Central memory CD8-positive, alpha-beta T cell (primary cell): Measurements from ENCODE around the gene MUC4.

ENCODE experiments used
- ATAC-seq: fragments of 150-1000 bp; cut with Tn5 transposase; replicated peaks from 2 replicates; pipeline ENCODE4 v1.10.0; 2022; ENCODE audit warnings: mild to moderate bottlenecking, moderate FRiP score, moderate number of reproducible peaks; ENCODE audit not compliant: poor library complexity, severe bottlenecking; ENCODE audit errors: extremely low read depth
- DNase-seq, 2 donors: peaks; one replicate each; pipeline ENCODE4 v3.0.0; 2021; ENCODE audit warnings: low spot score in 2 of 2
- H3K27ac Mint-ChIP-seq: one replicate; pipeline ENCODE4 v1.8.0; 2022; ENCODE audit warnings: low read depth, mild to moderate bottlenecking, moderate library complexity, mixed read lengths
- H3K27me3 Mint-ChIP-seq: one replicate; pipeline ENCODE4 v1.8.0; 2022; ENCODE audit warnings: mixed read lengths
- H3K36me3 Mint-ChIP-seq: one replicate; pipeline ENCODE4 v1.8.0; 2022; ENCODE audit warnings: mild to moderate bottlenecking, moderate library complexity, mixed read lengths; ENCODE audit not compliant: insufficient read depth
- H3K4me1 Mint-ChIP-seq: one replicate; pipeline ENCODE4 v1.8.0; 2022; ENCODE audit warnings: mixed read lengths
- H3K4me3 Mint-ChIP-seq: one replicate; pipeline ENCODE4 v1.8.0; 2022; ENCODE audit warnings: mild to moderate bottlenecking, moderate library complexity, mixed read lengths
- H3K9me3 Mint-ChIP-seq: one replicate; pipeline ENCODE4 v1.8.0; 2022; ENCODE audit warnings: mixed read lengths

MUC4 gene, protein sequence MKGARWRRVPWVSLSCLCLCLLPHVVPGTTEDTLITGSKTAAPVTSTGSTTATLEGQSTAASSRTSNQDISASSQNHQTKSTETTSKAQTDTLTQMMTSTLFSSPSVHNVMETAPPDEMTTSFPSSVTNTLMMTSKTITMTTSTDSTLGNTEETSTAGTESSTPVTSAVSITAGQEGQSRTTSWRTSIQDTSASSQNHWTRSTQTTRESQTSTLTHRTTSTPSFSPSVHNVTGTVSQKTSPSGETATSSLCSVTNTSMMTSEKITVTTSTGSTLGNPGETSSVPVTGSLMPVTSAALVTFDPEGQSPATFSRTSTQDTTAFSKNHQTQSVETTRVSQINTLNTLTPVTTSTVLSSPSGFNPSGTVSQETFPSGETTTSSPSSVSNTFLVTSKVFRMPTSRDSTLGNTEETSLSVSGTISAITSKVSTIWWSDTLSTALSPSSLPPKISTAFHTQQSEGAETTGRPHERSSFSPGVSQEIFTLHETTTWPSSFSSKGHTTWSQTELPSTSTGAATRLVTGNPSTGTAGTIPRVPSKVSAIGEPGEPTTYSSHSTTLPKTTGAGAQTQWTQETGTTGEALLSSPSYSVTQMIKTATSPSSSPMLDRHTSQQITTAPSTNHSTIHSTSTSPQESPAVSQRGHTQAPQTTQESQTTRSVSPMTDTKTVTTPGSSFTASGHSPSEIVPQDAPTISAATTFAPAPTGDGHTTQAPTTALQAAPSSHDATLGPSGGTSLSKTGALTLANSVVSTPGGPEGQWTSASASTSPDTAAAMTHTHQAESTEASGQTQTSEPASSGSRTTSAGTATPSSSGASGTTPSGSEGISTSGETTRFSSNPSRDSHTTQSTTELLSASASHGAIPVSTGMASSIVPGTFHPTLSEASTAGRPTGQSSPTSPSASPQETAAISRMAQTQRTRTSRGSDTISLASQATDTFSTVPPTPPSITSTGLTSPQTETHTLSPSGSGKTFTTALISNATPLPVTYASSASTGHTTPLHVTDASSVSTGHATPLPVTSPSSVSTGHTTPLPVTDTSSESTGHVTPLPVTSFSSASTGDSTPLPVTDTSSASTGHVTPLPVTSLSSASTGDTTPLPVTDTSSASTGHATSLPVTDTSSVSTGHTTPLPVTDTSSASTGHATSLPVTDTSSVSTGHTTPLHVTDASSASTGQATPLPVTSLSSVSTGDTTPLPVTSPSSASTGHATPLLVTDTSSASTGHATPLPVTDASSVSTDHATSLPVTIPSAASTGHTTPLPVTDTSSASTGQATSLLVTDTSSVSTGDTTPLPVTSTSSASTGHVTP (N-terminal part only)

DNA sequence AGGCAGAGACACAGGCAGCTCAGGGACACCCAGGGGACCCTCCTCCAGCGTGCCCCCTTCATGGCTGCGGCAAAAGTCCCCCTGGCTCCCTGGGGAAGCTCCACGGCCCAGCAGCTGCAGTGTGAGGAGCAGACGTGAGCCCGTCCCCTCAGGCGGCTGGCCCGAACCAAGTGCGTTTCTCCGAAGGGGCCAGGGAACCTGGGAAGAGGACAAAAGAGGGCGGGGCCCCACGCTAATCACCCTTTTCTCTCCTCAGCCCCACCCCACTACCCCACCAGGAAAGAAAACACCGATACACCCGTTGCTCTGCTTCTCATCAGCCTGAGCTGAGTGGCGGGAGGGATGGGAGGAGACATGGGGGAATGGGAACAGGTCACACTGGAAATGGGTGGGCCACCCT is at the start of gene MUC4:
Gene MUC4 (minus strand): TSS at position 174 of the 400 bp plus-strand sequence. CDS start 112 bp downstream, at position 62.
- ATAC-seq (no peak), DNase-seq (no peak)
- H3K9me3 Mint-ChIP-seq, result no peaks in the 10 kb centered on the region
- peaks cover 7% of the 10 kb centered on the region for H3K4me1 Mint-ChIP-seq
- no peak within 1 kb of the TSS for H3K27ac Mint-ChIP-seq
- H3K27me3 Mint-ChIP-seq, result peaks cover 28% of the 10 kb centered on the region
- H3K36me3 Mint-ChIP-seq, result peaks cover 5% of the 10 kb centered on the region
- H3K4me3 Mint-ChIP-seq, result no peak within 1 kb of the TSS

DNA sequence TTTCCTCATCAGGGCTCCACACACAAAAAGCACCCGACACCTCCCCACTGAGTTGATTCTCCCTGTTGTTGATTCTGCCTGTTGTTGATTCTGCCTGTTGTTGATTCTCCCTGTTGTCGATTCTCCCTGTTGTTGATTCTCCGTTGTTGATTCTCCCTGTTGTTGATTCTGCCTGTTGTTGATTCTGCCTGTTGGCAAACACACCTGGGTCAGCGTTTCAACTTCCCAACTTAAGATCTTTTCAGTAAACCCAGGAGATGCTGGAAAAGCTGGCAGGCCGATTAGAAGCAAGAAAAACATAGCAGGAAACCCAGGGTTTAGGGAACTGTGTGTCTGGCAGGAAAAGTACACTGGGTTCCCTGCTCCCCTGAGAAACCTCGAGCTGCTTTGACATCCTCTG is 48.7 kb upstream of the MUC4 start:
- H3K27me3 Mint-ChIP-seq, result no peaks in the 10 kb centered on the region
- no peak overlapping the region for H3K4me3 Mint-ChIP-seq
- ATAC-seq (no peak), DNase-seq (no peak)
- peaks cover 3% of the 10 kb centered on the region for H3K36me3 Mint-ChIP-seq
- H3K4me1 Mint-ChIP-seq, result peaks cover 6% of the 10 kb centered on the region
- no peak overlapping the region for H3K27ac Mint-ChIP-seq
- no peaks in the 10 kb centered on the region for H3K9me3 Mint-ChIP-seq

DNA sequence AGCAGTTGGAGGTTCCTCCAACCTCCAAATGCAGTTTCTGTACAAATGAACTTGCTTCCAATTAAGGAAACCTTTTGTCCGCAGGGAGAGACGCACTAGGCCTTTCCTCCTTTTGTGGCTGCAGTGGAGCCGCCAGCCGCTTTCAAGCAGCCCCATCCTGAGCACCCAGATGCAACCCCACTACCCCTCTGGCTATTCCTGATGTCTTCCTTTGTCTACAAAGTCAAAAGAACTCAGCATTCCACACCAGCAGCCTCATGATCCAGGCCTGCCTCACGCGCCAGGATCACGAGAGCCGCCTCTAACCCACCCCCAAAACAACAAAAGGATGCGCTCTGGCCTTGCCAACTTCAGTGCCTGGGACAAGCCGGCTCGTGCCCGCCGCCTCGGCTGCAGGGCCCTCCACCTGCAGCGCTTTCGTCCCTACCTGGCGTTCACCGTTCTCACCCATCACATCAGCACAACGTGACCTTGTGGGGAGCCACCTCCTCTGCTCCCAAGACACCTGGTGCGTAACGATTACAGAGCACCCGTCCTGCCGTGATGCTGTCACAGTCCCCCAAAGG is 48.2 kb upstream of the MUC4 start:
- Mint-ChIP-seq H3K36me3 (peaks cover 3% of the 10 kb centered on the region), H3K27me3 (no peaks in the 10 kb centered on the region), H3K9me3 (no peaks in the 10 kb centered on the region), H3K4me1 (peaks cover 6% of the 10 kb centered on the region), H3K27ac (no peak overlapping the region), H3K4me3 (no peak overlapping the region)
- DNase-seq (no peak), ATAC-seq (no peak)

DNA sequence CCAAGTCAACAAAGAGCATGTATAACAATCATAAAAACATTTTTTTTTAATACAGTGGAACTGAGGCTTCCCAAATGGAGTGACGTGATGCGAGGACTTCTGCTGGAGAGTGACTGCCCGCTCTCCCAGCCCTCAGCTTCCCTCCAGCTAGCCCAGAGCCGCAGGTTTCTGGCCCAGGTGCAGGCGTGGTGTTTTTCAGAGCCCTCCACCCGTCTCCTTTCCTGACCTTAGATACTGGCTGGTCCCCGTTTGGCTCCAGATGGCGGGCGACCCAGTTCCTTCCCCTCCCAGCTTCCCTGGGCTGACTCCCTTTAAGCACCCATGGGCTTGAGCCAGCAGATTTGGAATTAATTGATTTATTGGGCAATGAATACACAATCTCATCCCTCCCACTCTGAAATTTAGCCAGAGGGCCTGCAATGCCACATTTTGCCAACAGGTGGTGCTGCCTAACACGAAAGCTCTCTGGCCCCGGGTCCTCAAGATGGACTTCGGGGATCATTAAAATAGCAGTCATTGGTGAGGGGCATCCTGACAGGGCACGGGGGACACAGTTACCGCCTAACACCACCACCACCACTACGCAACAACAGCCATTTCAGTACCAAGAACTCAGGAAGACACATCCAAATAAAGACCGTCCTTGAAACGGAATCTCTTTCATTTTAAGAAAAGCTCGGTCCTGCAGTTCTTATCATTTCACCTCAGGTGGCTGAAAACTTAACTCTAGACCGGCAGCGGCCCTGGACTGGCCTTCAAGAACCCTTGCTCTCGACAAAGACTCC is 47.5 kb upstream of the MUC4 start:
- DNase-seq, result peak; percentile 54 to 78
- no peak overlapping the region for H3K27ac Mint-ChIP-seq
- peaks cover 3% of the 10 kb centered on the region for H3K36me3 Mint-ChIP-seq
- H3K27me3 Mint-ChIP-seq, result no peaks in the 10 kb centered on the region
- ATAC-seq, result peak; percentile 36
- peaks cover 6% of the 10 kb centered on the region for H3K4me1 Mint-ChIP-seq
- no peaks in the 10 kb centered on the region for H3K9me3 Mint-ChIP-seq
- H3K4me3 Mint-ChIP-seq, result no peak overlapping the region

DNA sequence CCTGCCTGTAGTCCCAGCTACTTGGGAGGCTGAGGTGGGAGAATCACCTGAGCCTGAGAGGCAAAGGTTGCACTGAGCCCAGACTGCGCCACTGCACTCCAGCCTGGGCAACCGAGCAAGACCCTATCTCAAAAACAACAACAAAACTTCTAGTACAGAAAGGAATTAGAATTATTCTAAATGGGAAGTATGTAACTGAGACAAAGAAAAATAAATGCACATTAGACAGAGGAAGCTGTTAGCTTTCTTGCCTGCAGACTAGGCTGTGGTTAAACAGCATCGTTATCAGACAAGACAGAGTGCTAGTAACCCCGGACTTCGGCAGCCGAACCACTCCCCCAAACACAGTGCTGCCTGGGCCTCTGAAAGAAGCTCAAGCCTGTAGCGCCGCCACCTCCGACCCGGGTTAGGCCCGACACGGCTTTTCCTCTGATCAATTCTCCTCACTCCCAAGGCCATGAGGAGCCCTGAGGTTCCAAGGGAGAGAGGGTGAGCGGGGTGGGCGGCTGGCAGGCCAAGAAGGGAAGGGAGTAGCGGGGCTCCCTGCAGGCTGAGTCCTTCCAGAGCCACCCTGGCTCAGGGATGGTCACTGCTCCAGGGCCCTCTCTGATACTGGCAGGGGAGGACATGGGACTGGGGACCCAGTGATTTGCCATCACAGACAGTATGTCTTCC is 44.8 kb upstream of the MUC4 start:
- Mint-ChIP-seq H3K4me3 (no peak overlapping the region), H3K9me3 (no peaks in the 10 kb centered on the region), H3K36me3 (no peaks in the 10 kb centered on the region), H3K27ac (no peak overlapping the region), H3K4me1 (peaks cover 6% of the 10 kb centered on the region), H3K27me3 (no peaks in the 10 kb centered on the region)
- DNase-seq (no peak), ATAC-seq (no peak)

DNA sequence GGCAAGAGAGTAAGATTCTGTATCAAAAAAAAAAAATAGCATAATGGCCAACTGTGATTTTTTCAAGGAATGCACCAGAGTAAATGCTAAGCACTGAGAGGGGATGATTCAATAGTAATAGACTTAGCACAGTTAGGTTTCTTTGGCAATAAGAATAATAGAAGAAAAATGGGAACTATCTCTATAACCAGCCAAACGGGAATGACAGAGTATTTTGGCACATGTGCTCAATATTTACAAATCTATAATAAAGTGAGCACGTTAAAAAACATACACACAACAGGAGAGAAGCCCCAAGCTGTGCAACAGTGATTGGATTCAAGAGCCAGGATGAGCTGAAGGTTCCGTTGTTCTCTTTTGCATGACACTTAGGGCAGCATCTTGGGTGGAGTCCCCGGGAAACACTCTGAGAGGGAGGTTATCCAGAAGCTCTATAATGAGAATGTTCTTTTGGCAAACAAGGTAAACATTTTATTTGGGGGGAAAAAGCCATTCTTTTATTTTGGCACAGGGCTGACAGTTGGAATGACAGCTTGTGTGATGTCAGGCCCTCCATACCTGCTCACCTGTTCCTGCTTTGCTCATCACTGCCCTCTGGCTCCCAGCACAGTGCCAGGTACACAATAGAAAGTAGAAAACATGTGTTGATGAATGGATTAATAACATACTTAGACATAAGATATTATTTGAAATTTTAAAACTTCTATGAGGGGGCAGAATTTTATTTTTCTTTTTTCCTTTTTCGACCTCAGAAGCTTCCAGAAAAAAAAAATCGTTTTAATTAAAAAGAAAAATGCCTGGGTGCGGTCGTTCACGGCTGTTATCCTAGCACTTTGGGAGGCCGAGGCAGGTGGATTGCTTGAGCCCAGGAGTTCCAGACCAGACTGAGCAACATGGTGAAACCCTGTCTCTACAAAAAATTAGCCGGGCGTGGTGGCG is 44.0 kb upstream of the MUC4 start:
- Mint-ChIP-seq H3K27me3 (no peaks in the 10 kb centered on the region), H3K27ac (no peak overlapping the region), H3K9me3 (no peaks in the 10 kb centered on the region), H3K36me3 (peaks cover 2% of the 10 kb centered on the region), H3K4me3 (no peak overlapping the region), H3K4me1 (peaks cover 11% of the 10 kb centered on the region)
- DNase-seq (no peak), ATAC-seq (no peak)

DNA sequence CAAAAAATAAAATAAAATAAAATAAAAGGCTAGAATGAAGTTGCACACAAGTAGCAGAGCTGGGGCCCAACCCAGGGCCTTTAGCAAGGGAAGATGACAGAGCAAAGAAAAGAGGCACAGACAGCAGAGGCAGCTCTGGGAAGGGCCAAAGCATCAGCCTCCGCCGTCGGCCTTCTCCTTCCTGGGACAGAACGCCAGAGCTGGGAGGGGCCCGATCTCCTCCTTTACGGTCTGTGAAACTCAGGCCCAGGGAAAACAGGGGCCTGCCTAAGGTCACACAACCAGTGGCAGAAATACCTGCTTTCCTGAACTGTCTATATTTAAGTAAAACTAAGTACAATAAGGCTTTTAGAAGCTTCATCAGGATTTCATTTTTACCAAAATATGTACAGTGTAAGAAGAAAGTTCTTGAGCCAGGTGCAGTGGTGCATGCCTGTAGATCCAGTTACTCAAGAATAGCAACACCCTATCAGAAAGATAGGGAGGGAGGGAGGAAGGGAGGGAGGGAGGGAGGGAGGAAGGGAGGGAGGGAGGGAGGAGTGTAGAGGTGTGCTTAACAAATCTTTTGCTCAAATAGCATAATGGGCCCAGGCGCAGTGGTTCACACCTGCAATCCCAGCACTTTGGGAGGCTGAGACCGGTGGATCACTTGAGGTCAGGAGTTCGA is 43.0 kb upstream of the MUC4 start:
- Mint-ChIP-seq H3K4me1 (peaks cover 15% of the 10 kb centered on the region), H3K4me3 (no peak overlapping the region), H3K27ac (no peak overlapping the region), H3K27me3 (no peaks in the 10 kb centered on the region), H3K9me3 (no peaks in the 10 kb centered on the region), H3K36me3 (peaks cover 4% of the 10 kb centered on the region)
- no peak for DNase-seq
- no peak for ATAC-seq

DNA sequence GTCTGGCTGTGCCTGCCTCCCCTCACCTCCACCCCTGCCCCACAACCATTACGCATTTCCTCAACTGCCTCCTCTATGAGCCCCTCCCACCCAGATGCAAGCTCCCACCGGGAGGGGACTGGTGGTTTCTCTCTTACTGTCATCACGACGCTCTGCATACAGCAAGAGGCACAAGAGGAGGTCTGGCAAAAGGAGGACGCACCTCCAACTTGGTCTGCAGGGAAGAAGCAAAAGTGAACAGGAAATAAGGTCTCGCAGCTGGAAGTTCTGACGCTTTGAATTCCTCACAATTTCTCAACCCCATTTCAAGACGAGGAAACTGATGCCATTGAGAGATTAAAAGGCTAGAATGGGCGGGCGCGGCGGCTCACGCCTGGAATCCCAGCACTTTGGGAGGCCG is 42.3 kb upstream of the MUC4 start:
- Mint-ChIP-seq H3K4me1 (peaks cover 11% of the 10 kb centered on the region), H3K27ac (no peak overlapping the region), H3K4me3 (peak overlapping the region; percentile 23), H3K36me3 (peaks cover 4% of the 10 kb centered on the region), H3K27me3 (no peaks in the 10 kb centered on the region), H3K9me3 (no peaks in the 10 kb centered on the region)
- ATAC-seq (no peak), DNase-seq (no peak)

DNA sequence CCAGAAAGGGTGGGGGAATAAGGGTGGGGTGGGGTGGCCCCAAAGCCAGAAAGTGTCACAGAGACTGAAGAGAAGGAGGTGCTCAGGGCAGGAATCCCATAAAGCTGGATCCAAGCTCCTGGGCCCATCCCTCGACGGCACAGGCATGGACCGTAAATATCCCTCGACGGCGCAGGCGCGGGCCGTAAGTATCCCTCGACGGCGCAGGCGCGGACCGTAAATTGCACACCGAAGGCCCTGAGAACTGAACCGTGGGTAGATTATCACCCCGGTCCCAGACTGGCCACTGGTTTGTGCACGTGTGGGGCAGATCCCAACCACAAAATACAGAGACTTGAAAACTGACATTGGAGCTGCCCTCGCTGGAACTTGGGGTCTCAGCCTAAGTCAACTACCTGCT is 41.3 kb upstream of the MUC4 start:
- Mint-ChIP-seq H3K27ac (no peak overlapping the region), H3K9me3 (no peaks in the 10 kb centered on the region), H3K27me3 (no peaks in the 10 kb centered on the region), H3K4me1 (peaks cover 11% of the 10 kb centered on the region), H3K36me3 (peaks cover 4% of the 10 kb centered on the region), H3K4me3 (no peak overlapping the region)
- ATAC-seq, result no peak
- no peak for DNase-seq

DNA sequence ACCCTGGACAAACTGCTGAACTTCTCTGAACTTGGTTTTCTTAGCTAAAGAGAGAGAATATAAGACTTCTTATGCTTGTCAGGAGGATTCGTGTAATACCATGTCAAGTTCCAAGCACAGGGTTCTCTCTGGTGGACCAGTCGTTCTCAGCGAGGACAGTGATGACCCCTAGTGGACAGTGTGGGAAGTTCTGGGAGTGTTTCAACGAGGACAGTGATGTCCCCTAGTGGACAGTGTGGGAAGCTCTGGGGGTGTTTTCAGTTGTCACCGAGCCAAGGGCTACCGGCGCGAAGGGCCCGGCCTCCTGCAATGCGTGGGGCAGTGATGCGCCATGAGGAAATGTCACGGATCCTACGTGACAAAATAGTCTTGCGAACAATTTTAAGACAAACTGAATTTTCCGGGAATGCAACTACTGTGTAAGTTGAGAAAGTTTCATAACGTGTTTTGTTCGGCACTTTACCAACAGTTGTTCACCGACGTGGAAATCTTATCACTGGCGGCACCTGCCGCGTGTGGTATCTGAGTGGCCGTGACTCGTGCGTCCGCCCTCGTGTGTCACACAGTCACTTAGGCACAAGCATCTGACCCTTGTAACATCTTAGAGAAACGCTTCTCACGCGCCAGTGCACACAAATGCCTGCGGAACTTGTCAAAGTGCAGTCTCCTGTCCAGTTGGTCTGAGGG is 39.3 kb upstream of the MUC4 start:
- DNase-seq, result peak; percentile 80 to 83

More for the DNA sequence above, 39.3 kb upstream of the MUC4 start:
- no peak overlapping the region for H3K27ac Mint-ChIP-seq
- H3K9me3 Mint-ChIP-seq, result no peaks in the 10 kb centered on the region
- ATAC-seq, result peak; percentile 86
- H3K36me3 Mint-ChIP-seq, result peaks cover 4% of the 10 kb centered on the region
- peaks cover 11% of the 10 kb centered on the region for H3K4me1 Mint-ChIP-seq
- peaks cover under 1% of the 10 kb centered on the region for H3K27me3 Mint-ChIP-seq
- no peak overlapping the region for H3K4me3 Mint-ChIP-seq
